Smooth muscle cell (in vitro differentiated cells): ENCODE results near the gene PSMD10. TPM values are rescaled to one million over a fixed set of nuclear protein-coding genes. Genes with fewer than 3 reads are reported as not detected.
A peak's percentile ranks its signal among the peaks of the same experiment; 100 is the strongest.

Experiments
- DNase-seq: peaks from one replicate; lab custom pipeline; 2025; ENCODE audit not compliant: unreplicated experiment; lab: John Stamatoyannopoulos, UW
- H2AFZ ChIP-seq: fragments of 200-600 bp; sonication (generic); 2 replicates; pipeline ENCODE4 v1.6.0; 2016; ENCODE audit warnings: antibody characterized with exemption, low read depth, mild to moderate bottlenecking
- H3F3A ChIP-seq: fragments of 200-600 bp; sonication (generic); 2 replicates; pipeline ENCODE4 v1.6.0; 2017; ENCODE audit warnings: antibody characterized with exemption, low read depth
- H3K27ac ChIP-seq: fragments of 200-600 bp; sonication (generic); 2 replicates; pipeline ENCODE4 v1.5.1; 2016; ENCODE audit warnings: low read depth, mild to moderate bottlenecking
- H3K27me3 ChIP-seq: fragments of 200-600 bp; sonication (generic); 2 replicates; pipeline ENCODE4 v1.6.1; 2016; ENCODE audit warnings: low read depth, mild to moderate bottlenecking
- H3K36me3 ChIP-seq: fragments of 200-600 bp; sonication (generic); 2 replicates; pipeline ENCODE4 v1.5.1; 2016; ENCODE audit warnings: low read depth
- H3K4me1 ChIP-seq: fragments of 200-600 bp; sonication (generic); 2 replicates; pipeline ENCODE4 v1.5.1; 2016; ENCODE audit warnings: low read depth
- H3K4me2 ChIP-seq: fragments of 200-600 bp; sonication (generic); 2 replicates; pipeline ENCODE4 v1.6.0; 2016; ENCODE audit warnings: mild to moderate bottlenecking
- H3K4me3 ChIP-seq: fragments of 200-600 bp; sonication (generic); 2 replicates; pipeline ENCODE4 v1.5.1; 2016; ENCODE audit warnings: mild to moderate bottlenecking
- H3K79me2 ChIP-seq: fragments of 200-600 bp; sonication (generic); 2 replicates; pipeline ENCODE4 v1.6.0; 2016; ENCODE audit warnings: low read depth, mild to moderate bottlenecking
- H3K9ac ChIP-seq: fragments of 200-600 bp; sonication (generic); 2 replicates; pipeline ENCODE4 v1.6.0; 2016; ENCODE audit warnings: low read depth
- H3K9me3 ChIP-seq: fragments of 200-600 bp; sonication (generic); replicated peaks from 2 replicates; pipeline ENCODE4 v1.5.1; 2016; ENCODE audit warnings: low read depth
- H4K20me1 ChIP-seq: fragments of 200-600 bp; sonication (generic); 2 replicates; pipeline ENCODE4 v1.6.0; 2016; ENCODE audit warnings: low read depth
- WGBS: methylation state at CpG from one replicate; pipeline ENCODE4 v1.1.7; 2016; ENCODE audit warnings: low lambda C conversion rate; 5-methylcytosine and 5-hydroxymethylcytosine counted together
- polyA plus RNA-seq: library from polyadenylated mRNA; unstranded; fragments of >200 nt; fragmentation: Nextera tagmentation; extraction: Ambion mirVana; gene quantifications from 2 replicates; pipeline ENCODE4 v1.2.1, GENCODE V29; 2016
- total RNA-seq: library from RNA; depleted of rRNA; stranded (reverse); fragments of >200 nt; gene quantifications from 2 replicates; pipeline ENCODE4 v1.2.3, GENCODE V29; 2014
- TF ChIP-seq, protein P1 (sequence below): fragments of 200-600 bp; sonication (generic); IDR thresholded peaks from 2 replicates; pipeline ENCODE4 v1.5.1; 2017; ENCODE audit warnings: borderline replicate concordance, mild to moderate bottlenecking, antibody characterized with exemption; ENCODE audit not compliant: insufficient read depth, poor library complexity, severe bottlenecking

PSMD10 gene
- total and polyA plus RNA-seq, 2 experiments from 2014 or later = 75.6 to 93.9 TPM

DNA sequence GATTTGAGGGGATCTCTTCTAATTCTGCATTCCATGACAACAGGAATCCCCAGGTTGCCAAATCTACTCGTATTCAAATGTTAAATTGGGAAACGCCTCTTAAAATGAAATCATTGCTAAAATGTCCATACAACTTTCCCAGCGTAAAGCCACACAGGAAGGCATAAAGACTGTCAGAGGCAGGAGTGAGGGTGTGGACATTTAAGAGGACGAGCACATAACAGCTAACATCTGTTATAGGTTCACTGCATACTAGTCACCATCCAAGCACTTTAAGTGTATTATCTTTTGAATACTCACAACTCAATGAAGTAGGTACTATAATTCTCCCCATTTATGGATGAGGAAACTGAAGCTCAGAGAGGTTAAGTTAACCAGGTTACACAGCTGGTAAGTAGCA is 35.8 kb upstream of the PSMD10 start:
- Histone ChIP-seq H2AFZ (no peak overlapping the region), H4K20me1 (no peaks in the 10 kb centered on the region), H3K9ac (no peak overlapping the region), H3K4me2 (no peak overlapping the region), H3K4me3 (no peak overlapping the region), H3K27ac (no peak overlapping the region), H3K27me3 (no peaks in the 10 kb centered on the region), H3F3A (no peaks in the 10 kb centered on the region), H3K9me3 (no peaks in the 10 kb centered on the region), H3K36me3 (no peaks in the 10 kb centered on the region), H3K79me2 (no peaks in the 10 kb centered on the region), H3K4me1 (peaks cover 14% of the 10 kb centered on the region)
- 74% methylated on average over 4 of the region's 4 CpGs for WGBS
- DNase-seq = no peak
- TF ChIP-seq, protein P1, sequence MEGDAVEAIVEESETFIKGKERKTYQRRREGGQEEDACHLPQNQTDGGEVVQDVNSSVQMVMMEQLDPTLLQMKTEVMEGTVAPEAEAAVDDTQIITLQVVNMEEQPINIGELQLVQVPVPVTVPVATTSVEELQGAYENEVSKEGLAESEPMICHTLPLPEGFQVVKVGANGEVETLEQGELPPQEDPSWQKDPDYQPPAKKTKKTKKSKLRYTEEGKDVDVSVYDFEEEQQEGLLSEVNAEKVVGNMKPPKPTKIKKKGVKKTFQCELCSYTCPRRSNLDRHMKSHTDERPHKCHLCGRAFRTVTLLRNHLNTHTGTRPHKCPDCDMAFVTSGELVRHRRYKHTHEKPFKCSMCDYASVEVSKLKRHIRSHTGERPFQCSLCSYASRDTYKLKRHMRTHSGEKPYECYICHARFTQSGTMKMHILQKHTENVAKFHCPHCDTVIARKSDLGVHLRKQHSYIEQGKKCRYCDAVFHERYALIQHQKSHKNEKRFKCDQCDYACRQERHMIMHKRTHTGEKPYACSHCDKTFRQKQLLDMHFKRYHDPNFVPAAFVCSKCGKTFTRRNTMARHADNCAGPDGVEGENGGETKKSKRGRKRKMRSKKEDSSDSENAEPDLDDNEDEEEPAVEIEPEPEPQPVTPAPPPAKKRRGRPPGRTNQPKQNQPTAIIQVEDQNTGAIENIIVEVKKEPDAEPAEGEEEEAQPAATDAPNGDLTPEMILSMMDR = no peak

DNA sequence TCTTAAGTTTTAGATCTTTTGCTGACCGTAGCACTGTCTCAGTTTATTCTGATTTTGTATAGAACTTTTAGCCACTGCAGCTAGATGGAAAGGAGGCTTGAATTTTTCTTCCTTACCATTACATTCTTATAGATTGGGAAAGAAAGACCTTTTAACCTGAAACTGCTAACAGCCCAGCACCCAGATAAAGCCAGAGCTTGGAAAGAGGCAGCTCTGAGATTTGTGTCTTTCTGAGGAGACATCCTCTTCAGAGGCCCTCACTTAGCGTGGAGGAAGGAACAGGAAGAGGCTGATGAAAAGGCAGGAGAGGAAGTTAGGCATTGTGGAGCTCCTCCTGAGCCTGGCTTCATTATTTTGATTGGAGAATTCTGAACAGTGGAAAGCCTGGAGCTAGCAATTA is 35.3 kb upstream of the PSMD10 start:
- H3K4me2 ChIP-seq = no peak overlapping the region

DNA sequence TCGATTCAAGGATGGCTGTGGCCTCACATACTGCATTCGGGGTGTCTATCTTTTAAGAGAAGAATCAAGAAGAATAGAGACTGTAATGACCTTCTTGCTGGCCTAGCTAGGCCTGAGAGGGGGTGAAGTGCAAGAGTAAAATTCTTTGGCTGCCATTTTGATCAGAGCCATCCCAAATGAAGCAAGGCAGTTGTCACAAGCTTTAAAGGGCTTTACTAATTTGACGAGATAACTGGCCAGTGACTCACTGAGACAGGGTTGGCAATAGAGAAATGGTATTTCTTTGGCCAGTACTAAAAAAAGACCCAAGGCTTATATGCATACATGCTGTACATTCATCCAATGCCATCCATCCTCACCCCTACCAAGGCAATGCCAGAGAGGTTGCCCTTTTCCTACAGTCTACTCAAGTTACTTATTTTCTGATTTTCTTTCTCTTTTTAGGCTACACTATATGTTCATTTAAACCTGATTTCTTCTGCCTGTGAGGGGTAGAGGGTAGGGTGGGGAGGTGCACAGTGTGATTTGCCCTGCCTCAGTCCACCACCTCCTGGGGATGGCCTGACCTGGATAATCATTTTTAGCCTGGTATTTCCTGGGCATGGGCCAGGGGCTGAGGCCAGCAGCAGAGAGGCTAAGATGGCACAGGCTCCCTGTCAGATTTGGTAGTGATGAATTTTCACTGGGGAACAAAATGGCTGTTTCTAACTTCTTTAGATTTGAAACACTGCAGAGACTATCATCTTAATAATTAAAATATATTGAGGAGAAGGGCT is 32.4 kb upstream of the PSMD10 start:
- Histone ChIP-seq H3F3A (no peaks in the 10 kb centered on the region), H4K20me1 (no peaks in the 10 kb centered on the region), H3K4me3 (no peak overlapping the region), H3K4me2 (peak overlapping the region; percentile 27), H3K79me2 (no peaks in the 10 kb centered on the region), H3K27ac (peak overlapping the region; percentile 88), H3K9ac (peak overlapping the region; percentile 40), H3K4me1 (peaks cover 21% of the 10 kb centered on the region), H3K36me3 (no peaks in the 10 kb centered on the region), H2AFZ (no peak overlapping the region), H3K9me3 (no peaks in the 10 kb centered on the region), H3K27me3 (no peaks in the 10 kb centered on the region)
- WGBS = 55% methylated on average over 3 of the region's 3 CpGs
- TF ChIP-seq, protein P1 = no peak
- no peak for DNase-seq

More for the DNA sequence above, 35.3 kb upstream of the PSMD10 start:
- no peak for DNase-seq
- H3F3A ChIP-seq = no peaks in the 10 kb centered on the region
- no peaks in the 10 kb centered on the region for H3K36me3 ChIP-seq
- H3K79me2 ChIP-seq = no peaks in the 10 kb centered on the region
- TF ChIP-seq, protein P1 = no peak
- no peak overlapping the region for H2AFZ ChIP-seq
- H4K20me1 ChIP-seq = no peaks in the 10 kb centered on the region
- no peaks in the 10 kb centered on the region for H3K9me3 ChIP-seq
- WGBS = 48% methylated on average over 2 of the region's 2 CpGs
- H3K4me3 ChIP-seq = no peak overlapping the region
- no peaks in the 10 kb centered on the region for H3K27me3 ChIP-seq
- H3K9ac ChIP-seq = no peak overlapping the region
- H3K27ac ChIP-seq = no peak overlapping the region
- H3K4me1 ChIP-seq = peaks cover 16% of the 10 kb centered on the region

DNA sequence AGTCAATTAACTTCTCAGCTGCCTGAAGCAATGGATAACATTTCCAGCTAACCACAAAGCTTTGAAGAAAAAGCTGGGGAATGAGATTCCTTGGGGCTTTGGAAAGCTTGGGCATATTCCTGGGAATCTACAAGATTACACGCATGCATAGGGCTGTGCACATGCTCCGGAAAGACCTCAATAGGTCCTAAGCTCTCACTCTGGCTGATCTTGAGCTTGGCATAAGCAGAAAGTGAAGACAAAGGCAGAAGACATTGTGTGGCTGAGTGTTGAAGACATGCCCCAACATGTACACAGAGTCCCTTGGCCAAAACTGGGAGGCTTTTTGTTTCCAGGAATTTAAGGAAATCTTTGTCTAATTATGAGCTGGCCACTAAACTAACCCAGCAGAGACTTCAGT is 31.4 kb upstream of the PSMD10 start:
- TF ChIP-seq, protein P1 = no peak
- no peak for DNase-seq
- Histone ChIP-seq H3K27me3 (no peaks in the 10 kb centered on the region), H3F3A (no peaks in the 10 kb centered on the region), H3K27ac (peak overlapping the region; percentile 88), H4K20me1 (no peaks in the 10 kb centered on the region), H2AFZ (no peak overlapping the region), H3K79me2 (no peaks in the 10 kb centered on the region), H3K4me2 (peak overlapping the region; percentile 27), H3K4me3 (no peak overlapping the region), H3K9me3 (no peaks in the 10 kb centered on the region), H3K4me1 (peaks cover 21% of the 10 kb centered on the region), H3K9ac (peak overlapping the region; percentile 40), H3K36me3 (no peaks in the 10 kb centered on the region)
- 33% methylated on average over 2 of the region's 2 CpGs for WGBS
